Muscle of back (tissue), 11 donors: ENCODE data around the gene TDG. TPM values are rescaled to one million over a fixed set of nuclear protein-coding genes. Genes with fewer than 3 reads are reported as not detected.
"Not testable (repeated sequence)": the region's sequence is repeated elsewhere in the genome, so short reads cannot be mapped to it uniquely, and the experiment has no call there.

Experiments
- DNase-seq, 3 donors: peaks; one replicate each; pipeline versions ENCODE4 v3.0.0 to v3.0.0-alpha.2; 2013
- polyA plus RNA-seq, 10 donors: library from polyadenylated mRNA; unstranded; fragments of 120-200 nt; gene quantifications; one replicate each; pipeline ENCODE4 v1.2.1, GENCODE V29; 2013; ENCODE audit not compliant: insufficient read length in 10 of 10

The TDG gene
- polyA plus RNA-seq, 10 donors, result 23.3 to 39.6 (median 32.0) TPM

DNA sequence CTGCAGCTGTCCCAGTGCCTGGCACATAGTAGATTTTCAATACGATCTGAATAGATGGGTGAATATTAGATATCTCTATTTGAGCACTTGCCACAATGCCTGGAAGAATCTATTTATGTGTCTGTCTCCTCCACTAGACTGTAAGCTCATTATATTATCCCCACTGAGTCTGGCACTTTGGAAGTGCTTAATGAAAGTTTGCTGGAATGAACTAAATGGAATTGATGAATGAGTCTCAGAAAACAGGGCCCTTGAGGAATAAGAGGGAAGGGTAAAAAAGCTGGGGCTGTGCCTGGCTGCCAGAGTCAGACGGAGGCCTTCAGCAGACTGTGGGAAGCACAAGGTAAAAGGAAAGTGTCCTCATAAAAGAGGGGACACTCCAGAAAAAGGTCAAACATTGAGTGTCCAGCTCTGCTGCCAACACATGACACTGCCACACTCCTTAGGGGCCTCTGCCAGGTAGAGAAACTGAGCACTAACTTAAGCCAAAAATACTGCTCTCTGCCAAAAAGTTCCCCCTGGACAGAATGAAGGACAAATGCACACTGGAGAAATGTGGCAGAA, 45.0 kb downstream of the TDG start:
- DNase-seq, result no peak

DNA sequence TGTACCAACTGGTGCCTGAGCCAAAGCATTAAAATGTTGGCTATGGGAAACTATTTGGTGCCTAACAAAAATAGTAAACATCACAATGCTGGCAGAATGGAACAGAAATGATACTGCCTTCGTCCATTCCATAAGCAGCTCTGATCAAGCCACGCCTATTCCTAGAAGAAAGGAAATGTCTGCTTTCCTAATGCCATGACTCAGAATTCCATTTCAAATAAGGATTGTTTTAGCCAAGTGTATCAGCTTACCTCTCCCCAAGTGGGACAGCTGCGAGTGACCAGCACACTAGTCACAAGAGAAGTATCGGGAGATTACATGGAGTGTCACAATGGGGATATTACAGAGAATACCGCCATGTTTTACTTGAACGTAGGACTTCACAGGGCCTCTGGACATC, 45.6 kb downstream of the TDG start:
- peak in 1 of 3 donors; percentile 74 for DNase-seq

DNA sequence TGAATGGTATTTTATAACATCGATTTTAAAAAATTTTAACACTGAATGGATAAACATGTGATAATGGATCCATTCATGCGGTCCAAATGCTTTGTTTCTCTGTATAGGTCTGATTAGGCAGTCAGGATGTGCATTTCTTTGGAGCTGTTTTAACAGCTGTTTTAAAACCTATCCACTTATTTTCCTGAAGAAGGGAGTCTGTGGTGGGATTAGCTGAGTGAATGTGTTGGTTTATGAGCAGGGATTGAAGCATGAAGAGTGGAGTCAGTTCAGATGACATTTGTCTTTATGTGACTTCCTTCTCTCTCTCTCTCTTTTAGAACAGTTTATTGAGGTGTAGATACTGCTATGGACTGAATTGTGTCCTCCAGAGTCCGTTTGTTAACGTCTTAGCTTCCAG, 46.7 kb downstream of the TDG start:
- no peak for DNase-seq

DNA sequence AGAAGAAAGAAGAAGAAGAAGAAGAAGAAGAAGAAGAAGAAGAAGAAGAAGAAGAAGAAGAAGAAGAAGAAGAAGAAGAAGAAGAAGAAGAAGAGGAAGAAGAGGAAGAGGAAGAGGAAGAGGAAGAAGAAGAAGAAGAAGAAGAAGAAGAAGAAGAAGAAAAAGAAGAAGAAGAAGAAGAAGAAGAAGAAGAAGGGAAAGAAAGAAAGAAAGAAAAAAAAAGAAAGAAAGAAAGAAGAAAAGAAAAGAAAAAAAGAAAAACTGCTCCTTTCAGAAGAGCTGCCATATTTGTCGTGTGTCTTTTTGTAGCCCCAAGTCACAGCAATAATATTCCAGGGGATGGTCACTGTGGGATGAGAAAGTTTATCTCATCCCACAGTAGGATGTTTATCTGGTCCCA, 56.2 kb downstream of the TDG start:
- DNase-seq, result not testable (repeated sequence)

DNA sequence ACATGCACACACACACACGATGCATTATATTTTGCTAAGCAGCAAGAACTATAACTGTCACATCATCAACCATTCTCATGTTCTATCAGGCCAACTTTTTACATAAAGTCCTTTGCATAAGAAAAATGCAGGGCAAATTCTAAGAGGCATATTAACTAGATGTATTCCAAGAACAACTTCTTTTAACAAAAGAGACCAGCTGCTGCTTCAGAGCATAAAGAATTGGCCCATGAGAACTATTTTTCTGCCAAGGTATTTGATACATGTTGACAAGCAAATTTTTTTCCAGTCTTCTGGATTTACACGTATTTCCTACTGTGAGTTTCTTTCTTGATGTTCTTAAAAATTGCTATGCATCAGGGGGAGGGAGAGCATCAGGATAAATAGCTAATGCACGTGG, 57.1 kb downstream of the TDG start:
- DNase-seq, result peak in 1 of 3 donors; percentile 77

DNA sequence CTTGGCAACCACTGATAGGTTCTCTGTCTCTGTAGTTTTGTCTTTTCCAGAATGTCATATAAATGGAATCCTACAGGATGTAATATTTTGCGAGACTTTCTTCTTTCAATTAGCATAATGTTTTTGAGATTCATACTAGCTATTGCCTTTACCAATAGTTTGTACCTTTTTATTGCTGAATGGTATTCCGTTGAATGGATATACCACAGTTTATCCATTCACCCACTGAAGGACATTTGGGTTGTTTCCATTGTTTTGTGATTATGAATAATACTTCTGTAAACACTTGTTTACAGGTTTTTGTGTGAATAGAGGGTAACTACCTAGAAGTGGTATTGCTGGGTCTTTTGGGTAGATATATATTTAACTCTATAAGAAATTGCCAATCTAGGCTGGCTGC, 58.0 kb downstream of the TDG start:
- DNase-seq, result no peak

DNA sequence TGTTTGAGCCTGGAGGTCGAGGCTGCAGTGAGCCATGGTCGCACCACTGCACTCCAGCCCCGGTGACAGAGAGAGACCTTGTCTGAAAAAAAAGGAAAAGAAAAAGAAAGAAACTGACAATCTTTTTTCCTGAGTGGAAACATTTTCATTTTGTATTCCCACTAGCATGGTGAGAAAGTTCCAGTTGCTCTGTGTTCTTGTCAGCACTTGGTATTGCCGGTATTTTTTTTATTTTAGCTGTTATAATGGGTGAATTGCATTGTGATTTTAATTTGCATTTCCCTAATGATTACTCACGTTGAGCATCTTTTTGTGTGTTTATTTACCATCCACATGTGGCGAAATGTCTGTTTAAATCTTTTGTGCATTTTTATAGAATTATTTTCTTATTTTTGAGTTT, 58.7 kb downstream of the TDG start:
- no peak for DNase-seq

DNA sequence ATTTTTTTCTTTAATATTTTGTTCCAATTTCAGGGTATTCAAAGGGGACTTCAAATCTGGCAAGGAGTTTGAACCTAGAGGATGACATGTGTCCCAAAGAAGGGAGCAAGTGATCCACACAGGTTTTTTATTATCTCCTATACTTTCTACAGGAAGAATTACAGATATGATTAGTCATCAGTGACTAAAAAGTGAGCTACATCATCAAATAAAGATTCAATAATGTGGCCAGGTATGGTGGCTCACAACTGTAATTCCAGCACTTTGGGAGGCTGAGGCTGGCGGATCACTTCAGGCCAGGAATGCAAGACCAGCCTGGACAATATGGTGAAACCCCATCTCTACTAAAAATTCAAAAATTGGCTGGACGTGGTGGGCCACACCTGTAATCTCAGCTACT, 60.1 kb downstream of the TDG start:
- DNase-seq, result no peak

DNA sequence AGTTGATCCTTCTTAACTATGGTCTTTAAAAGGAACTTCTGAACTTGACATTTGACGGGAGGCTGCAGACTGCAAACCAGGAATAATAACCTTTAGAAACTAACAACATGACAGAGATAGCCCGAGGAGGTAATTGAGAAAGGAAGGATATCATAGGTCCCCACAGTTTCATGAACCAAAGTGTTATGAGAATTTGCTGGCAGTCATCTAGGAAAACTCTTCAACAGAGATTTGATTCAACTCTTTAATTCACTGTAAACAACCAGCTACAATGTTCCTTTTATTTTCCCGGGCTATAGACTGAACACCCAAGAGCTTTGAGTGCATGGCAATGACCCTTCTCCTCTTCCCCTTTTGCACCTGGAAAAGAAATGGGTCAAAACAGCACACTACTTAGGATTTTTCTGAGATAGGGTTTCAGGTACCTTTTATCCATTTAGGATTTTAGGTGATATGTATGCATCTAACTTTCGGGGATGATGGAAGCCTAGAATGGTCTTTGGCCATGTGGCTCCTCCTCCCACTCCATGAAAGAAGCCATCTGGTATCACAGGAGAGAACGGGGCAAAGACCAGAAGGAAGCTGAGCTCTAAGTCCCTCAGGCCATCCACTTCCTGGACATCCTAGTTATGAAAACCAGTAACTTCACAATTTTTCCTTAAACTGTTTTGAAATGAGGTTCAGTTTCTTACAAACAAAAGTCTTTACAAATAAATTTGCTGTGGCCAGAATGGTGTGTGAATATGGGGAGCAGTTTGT, 61.3 kb downstream of the TDG start:
- no peak for DNase-seq

DNA sequence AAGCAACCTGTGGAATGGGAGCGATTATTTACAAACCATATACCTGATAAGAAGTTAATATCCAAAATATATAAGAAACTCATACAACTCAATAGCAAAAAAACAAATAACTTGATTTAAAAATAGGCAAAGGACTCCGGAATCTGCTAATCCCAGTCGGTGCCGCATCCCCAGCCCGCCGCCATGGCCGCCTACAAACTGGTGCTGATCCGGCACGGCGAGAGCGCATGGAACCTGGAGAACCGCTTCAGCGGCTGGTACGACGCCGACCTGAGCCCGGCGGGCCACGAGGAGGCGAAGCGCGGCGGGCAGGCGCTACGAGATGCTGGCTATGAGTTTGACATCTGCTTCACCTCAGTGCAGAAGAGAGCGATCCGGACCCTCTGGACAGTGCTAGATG, 64.9 kb downstream of the TDG start:
- DNase-seq, result not testable (repeated sequence)

DNA sequence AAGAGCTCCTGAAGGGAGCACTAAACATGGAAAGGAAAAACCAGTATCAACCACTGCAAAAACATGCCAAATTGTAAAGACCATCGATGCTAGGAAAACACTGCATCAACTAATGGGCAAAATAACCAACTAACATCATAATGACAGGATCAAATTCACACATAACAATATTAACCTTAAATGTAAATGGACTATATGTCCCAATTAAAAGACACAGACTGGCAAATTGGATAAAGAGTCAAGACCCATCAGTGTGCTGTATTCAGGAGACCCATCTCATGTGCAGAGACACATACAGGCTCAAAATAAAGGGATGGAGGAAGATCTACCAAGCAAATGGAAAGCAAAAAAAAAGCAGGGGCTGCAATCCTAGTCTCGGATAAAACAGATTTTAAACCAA, 70.5 kb downstream of the TDG start:
- DNase-seq, result not testable (repeated sequence)

Other genes with a start within 250 kb of the TDG start
- 10 to 100 TPM in 4 of 10 donors, 1 to 10 TPM in 6; 3.9 to 14.4 (median 8.8) TPM for gene NT5DC3, start 124.6 kb upstream of the TDG start, polyA plus RNA-seq
- 100 to 1,000 TPM; 343 to 533 (median 385) TPM for gene HSP90B1, start 35.5 kb upstream of the TDG start, polyA plus RNA-seq
- 10 to 100 TPM; 47.0 to 92.0 (median 69.5) TPM for gene GLT8D2, start 84.3 kb downstream of the TDG start, polyA plus RNA-seq
- gene HCFC2, start 98.7 kb downstream of the TDG start, polyA plus RNA-seq, result 10 to 100 TPM; 23.9 to 36.6 (median 29.5) TPM
- 10 to 100 TPM; 32.2 to 48.2 (median 46.2) TPM for gene NFYB, start 172.3 kb downstream of the TDG start, polyA plus RNA-seq
- gene TXNRD1, start 249.9 kb downstream of the TDG start, polyA plus RNA-seq, result 10 to 100 TPM; 31.4 to 46.6 (median 39.8) TPM